T-helper 1 cell (primary cell): ENCODE measurements around the gene ROBO4.

Source experiments
- DNase-seq, 5 donors: peaks; one replicate each; pipeline ENCODE4 v3.0.0-alpha.2; 2012 to 2020

The ROBO4 gene

DNA sequence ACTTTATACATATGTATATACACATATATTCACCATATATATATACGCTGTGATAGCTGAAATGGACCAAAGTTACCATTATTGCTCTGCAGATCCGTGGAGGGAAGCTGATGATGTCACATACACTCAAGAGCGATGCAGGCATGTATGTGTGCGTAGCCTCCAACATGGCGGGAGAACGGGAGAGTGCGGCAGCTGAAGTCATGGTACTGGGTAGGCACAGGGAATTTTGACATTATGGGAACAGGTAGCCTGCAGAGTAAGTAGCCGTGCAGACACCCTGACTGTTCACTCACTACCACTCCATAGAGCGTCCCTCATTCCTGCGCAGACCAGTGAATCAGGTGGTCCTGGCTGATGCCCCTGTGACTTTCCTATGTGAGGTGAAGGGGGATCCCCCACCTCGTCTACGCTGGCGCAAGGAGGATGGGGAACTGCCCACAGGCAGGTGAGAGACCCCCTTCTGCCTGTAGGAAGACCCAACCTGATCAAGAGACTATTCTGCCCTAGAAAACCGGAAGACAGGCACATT, 27.7 kb downstream of the ROBO4 start:
- no peak for DNase-seq

DNA sequence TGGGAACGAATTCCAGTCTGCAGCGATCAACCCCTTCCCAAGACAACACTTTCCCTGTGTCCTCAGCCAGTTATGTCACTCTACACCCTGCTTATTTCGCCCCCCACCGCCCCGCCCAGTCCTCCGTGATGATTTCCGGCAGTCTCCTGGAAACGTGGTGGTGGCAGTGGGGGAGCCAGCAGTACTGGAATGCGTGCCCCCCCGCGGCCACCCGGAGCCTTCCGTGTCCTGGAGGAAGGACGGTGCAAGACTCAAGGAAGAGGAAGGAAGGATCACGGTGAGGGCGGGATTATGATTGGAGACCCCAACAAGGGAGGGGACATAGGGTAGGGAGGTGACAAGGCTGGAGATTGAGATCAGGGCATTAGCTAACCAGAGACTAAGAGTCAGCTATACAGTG, 28.3 kb downstream of the ROBO4 start:
- DNase-seq = no peak

DNA sequence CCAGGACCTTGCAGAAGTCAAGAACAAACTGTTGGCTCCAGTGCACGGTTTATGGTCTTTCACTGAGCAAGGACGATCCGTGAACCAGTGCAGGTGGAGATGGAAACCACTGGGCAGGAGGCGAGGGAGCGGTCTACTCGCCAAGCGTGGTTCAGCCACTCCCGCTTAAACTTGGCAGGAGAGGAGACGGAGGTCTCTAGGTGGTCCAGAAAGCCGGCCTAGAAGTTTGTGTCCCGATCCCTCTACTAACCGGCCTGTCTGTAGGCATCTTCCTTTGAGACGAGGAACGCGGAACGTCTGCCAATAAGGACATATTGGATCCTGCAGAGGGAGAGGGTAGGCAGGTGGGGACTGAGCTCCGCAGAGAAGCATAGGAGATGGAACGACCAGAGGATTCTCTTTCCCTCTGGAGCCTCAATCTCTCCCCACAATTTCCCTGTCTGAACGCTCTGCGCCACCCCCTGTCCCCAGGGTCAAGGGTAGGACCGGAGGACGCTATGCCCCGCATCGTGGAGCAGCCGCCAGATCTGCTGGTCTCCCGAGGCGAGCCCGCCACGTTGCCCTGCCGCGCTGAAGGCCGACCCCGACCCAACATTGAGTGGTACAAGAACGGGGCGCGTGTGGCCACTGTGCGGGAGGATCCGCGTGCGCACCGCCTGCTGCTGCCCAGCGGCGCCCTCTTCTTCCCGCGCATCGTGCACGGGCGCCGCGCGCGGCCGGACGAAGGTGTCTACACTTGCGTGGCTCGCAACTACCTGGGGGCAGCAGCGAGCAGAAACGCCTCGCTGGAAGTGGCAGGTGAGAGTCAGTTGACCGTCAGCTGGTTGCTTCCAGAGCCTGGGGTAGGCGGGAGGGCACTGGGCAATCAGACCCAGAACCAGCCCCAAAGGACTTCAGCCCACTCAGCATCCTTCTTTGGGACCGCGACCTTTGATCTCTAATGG, 29.1 kb downstream of the ROBO4 start:
- DNase-seq = no peak

DNA sequence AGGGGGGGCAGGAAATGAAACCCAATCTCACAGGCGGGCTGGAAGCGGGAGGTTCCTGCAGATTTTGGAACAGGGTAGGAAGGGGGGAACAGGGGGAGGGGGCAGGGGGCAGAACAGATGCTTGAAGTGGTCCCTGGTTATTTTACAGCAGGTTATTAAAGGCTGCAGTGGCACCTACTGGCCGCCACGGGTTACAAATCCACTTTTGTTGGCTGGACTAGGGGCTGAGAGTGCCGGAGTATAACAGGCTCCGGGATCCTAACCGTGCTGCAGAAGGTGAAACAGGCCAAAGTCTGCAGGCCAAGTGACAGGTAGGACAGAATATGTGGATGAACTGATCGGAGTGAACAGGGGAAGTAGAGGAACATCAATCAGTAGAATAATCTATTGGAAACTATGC, 30.0 kb downstream of the ROBO4 start:
- no peak for DNase-seq

DNA sequence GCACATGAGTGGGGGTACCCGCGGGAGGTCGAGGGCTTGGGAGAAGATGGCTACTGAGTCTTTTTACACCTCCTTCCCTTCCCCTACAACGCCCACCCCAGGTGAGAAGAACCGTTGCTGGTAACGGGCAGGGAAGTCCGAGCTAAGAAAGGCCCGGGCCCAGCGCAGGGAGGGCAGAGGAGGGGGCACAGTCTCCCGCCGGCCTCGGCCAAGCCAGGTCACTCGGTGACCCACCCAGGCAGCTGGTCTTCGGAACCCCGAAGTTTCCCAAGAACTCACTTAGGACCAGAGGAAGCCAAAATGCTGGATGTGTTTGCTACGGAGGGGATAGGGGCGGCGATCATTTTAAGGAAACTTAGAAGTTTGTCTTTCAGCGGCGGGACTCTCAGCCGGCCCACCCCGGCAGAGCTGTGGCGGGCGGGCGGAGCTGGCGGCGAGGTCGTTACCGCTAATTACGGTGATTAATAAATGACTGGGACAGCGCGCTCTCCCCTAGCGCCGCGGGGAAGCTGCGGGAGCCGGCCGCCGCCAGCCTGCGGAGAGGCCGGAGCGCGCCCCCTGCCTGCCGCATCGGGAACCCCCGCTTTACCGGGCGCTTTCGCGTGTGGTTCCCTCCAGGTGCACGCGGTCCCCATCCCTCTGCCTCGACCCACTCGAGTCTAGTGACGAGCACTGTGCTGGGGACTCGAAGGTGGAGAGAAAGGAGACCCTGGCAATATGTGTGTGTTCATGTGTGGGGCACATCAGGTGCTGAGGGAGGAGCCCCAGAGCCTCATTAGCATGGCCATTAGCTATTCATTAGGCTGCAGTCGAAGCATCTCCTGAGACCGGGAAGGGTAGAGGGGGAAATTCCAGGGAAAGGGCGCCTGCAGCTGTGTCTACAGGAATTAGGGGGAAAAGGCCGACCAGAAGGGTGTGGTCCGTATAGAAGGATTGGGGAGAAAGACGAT, 31.5 kb downstream of the ROBO4 start:
- DNase-seq = peak in 3 of 5 donors; percentile 32 to 43 (median 36)

DNA sequence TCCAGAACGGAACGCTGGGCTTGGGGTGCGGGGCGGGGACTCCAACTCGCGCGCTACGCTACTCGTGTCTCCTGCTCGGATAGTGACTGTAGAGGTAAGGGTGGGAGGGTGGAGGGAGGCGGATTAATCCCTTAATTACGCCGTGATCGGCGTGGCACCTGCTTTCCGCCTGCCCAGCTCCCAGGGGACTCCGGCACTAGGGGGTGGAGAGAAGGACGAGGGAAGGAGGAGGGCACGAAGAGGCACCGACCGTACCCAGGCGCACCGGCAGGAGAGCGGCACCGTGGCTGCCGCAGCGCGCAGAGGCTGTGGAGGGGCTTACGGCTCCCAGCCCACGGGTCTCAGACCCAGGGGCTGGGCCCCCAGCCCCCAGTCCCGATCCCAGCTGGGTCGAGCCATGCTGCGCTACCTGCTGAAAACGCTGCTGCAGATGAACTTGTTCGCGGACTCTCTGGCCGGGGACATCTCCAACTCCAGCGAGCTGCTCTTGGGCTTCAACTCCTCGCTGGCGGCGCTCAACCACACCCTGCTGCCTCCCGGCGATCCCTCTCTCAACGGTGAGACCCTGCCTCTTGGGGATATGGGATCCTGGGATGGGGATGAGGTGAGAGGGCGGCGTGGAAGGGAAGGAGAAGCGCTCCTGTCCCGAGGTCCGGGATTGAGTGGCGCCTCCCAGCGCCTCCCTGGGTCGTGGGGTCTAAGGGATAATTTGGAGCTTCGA, 32.3 kb downstream of the ROBO4 start, which contains the start of gene ROBO3:
TSS of gene ROBO3 (plus strand) at position 252 of the 721 bp plus-strand sequence. CDS start at position 398, 146 bp downstream.
- no peak for DNase-seq

DNA sequence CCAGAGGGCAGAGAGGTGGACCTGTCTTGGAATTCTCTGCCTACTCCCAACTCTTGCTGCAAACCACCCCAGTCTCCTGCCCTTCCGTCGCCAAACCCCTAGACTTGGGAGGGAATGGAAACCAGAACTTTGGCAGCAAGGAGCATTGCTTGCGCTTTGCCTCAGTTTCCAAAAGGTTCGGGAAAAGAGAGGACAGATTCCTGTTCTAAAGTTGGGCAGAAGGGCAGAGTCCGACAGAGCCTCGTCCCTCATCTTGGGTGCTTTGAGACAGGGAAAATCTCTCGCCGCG, 32.8 kb downstream of the ROBO4 start:
- DNase-seq = no peak

DNA sequence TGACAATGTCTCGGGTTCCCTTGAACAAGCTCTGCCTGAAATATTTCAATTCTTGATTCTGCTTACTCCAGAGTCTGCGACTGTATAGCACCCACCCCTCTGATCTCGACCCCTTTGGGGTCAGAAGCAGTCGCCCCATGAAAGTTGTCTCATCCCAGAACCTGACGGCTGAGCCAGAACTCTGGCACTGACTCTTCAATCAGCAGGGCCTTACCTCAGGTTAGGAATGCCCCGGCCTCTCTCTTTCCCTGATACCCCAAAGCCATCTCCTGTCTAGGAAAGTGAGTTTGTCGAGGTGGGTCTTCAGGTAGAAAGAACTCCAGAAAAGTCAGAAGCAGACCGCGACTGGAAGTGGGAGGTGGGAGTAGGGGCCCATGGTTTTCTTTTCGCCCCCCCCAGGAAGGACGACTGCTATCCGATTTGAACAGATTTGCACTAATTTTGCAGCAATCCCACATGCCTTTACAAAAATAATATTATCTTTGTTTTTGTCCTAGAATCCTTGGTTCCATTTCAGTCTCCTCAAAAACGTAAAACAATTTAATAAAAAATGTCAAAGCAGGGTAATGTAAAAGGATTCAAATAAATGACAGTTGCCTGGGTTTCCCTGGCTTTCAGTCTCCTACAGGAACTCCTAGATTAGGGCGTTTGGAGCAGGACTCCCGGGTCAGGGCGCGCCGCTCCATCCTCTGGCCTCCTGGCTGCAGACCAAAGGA, 33.3 kb downstream of the ROBO4 start:
- no peak for DNase-seq

DNA sequence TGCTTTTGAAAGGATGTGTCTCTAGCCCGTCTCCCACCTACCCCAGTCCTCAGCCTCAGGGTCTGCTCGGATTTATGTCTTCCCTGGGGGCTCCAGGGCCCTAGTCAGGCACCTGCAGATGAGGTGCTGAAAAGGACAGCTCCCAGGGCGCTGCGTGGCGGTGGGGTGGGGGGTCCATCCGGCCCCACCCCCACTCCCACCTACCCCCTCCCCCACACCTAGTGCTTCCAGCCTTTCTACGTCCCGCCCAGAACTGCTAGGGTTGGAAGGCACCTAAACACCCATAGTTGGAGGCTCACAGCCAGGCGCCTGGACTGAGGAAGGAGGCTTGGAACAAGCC, 33.9 kb downstream of the ROBO4 start:
- DNase-seq = no peak

DNA sequence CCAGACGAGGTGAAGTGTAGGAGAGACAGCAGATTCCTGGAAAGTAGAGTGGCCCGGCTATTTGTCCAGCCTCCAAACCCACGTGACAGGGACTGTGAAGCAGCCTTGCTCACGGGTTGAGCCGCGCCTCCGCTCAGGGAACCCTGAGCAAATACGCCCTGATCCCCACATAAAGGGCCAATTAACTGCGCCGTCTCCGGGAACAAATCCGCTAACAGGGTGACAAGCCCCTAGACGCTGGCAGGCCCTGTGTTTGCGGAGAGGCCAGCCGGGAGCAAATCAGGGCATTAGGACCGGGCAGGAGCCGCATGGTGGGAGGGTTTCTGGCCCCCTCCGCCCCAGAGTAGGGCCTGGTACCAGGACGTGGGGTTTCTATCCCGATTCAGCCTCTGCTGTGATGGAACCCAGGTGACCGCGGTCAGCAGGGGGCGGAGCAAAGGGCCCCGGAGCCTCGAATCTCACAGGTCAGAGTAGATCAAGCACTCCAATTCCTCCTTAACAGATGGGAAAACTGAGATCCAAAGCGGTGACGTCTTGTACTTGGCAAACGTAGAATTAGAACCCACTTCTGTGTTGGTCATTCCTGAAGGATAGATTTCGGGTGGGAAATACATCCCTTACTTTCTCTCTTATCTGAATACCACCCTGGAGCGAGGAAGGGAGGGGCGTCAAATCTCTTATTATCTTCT, 34.4 kb downstream of the ROBO4 start:
- DNase-seq = no peak

DNA sequence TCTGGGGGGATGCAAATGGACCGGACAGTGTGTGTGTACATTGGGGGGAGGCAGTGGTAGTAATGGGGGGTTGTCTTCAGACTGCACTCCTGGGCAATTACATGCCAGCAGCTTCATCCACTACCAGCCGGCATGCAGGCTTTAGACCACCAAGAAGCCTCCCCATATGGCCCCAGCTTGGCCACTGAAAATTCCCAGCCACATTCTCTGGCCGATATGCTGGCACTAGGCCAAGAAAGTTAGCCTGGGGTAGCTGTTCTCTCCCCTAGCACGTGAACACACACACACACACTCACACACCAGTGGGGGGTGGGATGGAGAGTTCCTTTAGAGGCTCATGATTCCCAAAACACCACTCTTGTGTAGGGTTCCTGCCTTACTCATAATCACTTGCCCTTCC, 36.0 kb downstream of the ROBO4 start:
- no peak for DNase-seq

DNA sequence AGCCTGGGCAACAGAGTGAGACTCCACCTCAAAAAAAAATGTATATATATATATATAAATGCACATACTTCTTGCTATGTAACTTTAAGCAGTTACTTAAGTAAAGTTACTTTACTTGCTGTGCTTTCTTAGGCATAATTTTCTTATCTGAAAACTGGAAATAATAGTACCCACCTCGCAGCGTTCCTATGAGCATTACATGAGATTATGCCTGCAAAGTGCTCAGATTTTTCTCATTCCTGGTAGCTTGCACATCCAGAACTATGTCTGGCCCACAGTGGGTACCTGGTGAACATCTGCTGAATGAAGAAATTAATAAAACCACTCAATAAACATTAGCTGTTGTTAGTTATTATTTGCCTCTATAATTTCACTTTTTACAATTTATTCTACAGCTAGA, 38.5 kb downstream of the ROBO4 start:
- no peak for DNase-seq

DNA sequence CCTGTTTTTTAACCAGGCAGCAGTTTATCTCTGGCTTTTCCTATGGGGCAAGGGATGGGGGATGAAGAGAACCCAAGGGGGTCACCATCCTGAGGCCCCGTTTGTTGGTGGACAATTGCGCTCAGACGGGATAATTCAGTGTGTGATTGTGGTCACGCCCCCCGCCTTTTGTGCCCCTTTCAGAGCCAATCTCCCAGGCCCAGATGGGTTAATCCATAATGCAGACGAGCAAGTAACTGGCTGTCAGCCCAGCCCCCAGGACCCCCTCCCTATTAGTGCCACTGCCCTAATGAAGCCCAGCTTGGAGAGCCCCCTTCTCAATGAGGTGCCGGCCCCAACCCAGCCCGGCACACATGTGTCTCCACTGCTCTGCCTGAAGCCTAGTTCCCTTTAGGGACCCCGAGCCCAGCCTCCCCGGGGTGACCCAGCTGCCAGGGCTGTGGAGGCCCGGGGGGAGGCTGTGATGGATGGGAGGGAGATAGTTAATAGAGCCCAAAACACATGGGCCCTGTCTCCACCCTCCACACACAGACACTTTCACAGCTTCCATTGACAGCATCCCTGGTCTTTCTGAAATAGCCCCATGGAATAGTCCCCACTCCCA, 51.5 kb downstream of the ROBO4 start:
- no peak for DNase-seq

DNA sequence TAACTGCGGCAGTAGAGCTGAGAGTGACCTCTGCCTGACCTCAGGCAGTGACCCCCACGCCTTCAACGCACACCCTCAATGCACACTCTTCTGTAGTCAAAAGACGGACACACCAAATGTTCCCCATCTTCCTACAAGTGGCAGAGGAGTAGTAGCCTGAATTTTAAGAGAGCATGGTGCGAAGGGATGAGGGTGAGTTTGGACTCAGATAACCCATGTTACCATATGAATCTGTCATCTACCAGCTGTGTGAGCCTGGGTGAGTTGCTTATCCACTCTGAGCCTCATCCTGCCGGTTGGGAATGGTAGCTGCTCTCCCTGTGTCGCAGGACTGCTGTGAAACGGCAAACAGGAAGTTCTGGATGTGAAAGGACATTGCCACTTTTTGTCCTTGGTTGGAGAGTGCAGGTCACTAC, 53.0 kb downstream of the ROBO4 start:
- DNase-seq = no peak

DNA sequence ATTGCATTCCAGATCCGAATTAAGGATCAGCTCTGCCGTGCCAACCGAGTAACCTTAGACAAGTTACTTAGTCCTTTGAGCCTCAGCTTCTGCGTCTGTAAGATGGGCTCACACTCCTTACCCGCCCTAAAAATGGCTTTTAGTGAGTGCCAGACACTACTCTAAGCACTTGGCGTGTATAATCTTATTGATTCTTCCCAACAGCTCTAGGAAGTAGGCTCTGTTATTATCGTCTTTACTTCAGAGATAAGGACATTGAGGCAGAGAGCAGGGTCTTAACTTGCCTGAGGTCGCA, 54.1 kb downstream of the ROBO4 start:
- no peak for DNase-seq

DNA sequence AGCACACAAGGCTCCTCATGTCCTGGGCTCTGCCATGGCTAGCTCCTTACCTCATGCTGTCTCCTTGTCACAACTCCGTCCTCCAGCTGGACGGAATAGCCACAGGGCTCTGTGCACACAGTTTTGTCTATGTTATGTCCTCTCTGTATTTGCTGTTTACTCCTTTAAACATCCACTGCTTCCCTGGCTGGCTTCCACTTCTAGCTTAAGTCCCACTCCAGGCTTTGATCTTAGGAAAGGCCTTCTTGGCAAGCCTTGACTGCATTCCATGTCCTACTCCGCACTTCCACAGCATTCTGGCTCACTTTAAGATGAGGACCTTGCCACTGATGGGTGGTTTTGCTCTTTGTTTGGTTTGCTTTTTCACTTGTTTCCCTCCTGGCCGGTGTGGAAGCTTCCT, 55.4 kb downstream of the ROBO4 start:
- DNase-seq = no peak

DNA sequence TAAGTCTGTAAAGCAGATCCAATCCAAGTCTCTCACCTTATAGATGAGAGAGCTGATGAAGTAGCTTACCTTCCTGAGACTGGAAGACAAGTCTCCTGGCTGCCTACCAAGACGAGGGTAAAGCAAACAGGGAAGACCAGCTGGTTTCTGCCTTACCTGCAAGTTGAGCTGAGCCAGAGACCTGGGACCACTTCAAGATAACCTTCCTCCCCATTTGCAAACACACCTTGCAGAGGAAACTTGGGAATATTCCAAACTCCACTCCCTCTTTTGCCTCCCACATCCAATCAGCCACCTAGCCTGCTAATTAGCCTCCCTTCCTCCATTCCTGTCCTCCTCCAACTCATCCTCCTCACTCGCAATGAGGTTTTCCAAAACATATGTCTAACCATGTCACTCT, 55.8 kb downstream of the ROBO4 start:
- DNase-seq = no peak

DNA sequence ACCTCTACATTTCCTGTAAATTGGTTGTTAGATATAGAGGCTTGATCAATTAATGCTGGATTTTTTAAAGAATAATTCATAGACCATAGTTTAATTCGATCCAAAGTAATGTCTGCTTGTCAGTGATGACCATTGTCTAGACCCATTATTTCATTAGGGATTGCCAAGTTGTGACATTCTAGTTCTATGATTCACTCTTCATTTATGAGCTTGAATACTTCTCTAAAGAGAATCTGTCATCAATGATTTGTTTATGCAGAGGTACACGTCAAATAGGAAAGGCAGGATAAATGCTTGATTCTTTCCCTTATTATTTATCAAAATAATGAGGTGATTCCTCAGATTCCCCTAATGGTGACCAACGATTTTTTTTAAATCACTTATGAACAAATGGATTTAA, 56.5 kb downstream of the ROBO4 start:
- no peak for DNase-seq

DNA sequence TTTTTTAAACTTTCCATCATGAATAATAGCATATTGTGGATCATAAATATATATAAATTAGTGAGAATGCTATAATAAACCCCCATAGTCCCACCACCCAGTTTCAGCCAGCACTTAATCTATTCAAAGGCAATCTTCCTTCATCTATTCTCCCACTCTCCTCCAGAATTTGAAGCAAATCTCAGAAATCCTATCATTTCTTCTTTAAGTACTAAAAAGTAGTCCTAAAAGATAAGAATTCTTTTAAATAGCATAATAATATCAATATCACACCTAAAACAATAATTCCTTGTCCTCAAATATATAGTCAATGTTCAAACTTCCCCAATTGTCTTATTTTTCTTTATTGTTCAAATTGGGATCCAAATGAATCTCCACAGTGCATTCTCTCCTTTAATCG, 57.0 kb downstream of the ROBO4 start:
- DNase-seq = no peak

DNA sequence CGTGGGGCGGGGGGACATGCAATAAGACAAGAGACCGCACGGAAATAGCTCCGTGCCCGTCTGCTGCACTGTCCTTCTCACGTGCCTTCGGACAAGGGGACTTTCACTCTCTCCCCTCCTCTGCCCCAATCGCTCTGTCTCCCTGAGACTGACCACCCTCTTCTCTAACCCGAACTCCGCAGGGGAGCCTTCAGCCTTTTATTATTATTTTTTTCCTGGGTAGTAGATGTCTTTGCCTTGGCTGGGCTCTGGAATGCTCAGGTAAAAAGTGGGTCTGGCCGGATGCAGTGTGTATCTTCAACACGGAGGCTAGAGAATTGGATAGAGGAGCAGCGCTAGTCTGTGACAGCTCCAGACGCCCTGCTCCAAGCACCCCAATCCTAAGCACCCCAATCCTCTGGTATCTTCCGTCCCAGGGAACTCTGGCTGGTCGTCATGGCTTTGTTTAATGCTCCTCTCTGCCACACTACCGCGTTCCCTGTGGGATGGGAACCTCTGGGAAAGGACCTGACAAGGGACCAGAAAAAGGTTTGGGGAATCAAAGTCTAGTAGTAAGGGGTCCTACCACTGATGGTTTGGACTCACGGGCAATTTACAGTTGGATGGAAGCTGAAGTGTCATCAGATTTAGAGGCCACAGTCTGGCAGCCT, 57.6 kb downstream of the ROBO4 start:
- DNase-seq = no peak
